NT2/D1 (cell line): ENCODE data around the gene RPE65.

Source experiments
- DNase-seq: peaks from one replicate; pipeline ENCODE4 v3.0.0-alpha.2; 2011; ENCODE audit warnings: low read depth, low spot score
- H3K27me3 ChIP-seq: 2 replicates; pipeline ENCODE4 v1.6.0; 2011; ENCODE audit warnings: mild to moderate bottlenecking; ENCODE audit not compliant: insufficient read length, insufficient read depth
- H3K36me3 ChIP-seq: 2 replicates; pipeline ENCODE4 v1.6.1; 2011; ENCODE audit warnings: mild to moderate bottlenecking, low read length, mixed read lengths; ENCODE audit not compliant: insufficient read depth, insufficient read length
- H3K4me1 ChIP-seq: 2 replicates; pipeline ENCODE4 v1.5.1; 2011; ENCODE audit not compliant: insufficient read depth, insufficient read length
- H3K4me3 ChIP-seq: 2 replicates; pipeline ENCODE4 v1.5.1; 2011; ENCODE audit warnings: low read depth; ENCODE audit not compliant: insufficient read length
- H3K9ac ChIP-seq: 2 replicates; pipeline ENCODE4 v1.6.0; 2011; ENCODE audit warnings: low read depth; ENCODE audit not compliant: insufficient read length
- H3K9me3 ChIP-seq: 2 replicates; pipeline ENCODE4 v1.5.1; 2011; ENCODE audit warnings: mild to moderate bottlenecking, low read length; ENCODE audit not compliant: insufficient read depth
- SUZ12 ChIP-seq: IDR thresholded peaks from 2 replicates; pipeline ENCODE4 v1.6.1; 2011; ENCODE audit not compliant: insufficient read length, insufficient read depth; ENCODE audit errors: extremely low read depth
- YY1 ChIP-seq: IDR thresholded peaks from 2 replicates; pipeline ENCODE4 v1.6.1; 2011; ENCODE audit not compliant: insufficient read length, insufficient read depth
- ZNF274 ChIP-seq: IDR thresholded peaks from 2 replicates; pipeline ENCODE4 v1.6.1; 2011; ENCODE audit warnings: mild to moderate bottlenecking, low read depth, low read length

Gene RPE65

DNA sequence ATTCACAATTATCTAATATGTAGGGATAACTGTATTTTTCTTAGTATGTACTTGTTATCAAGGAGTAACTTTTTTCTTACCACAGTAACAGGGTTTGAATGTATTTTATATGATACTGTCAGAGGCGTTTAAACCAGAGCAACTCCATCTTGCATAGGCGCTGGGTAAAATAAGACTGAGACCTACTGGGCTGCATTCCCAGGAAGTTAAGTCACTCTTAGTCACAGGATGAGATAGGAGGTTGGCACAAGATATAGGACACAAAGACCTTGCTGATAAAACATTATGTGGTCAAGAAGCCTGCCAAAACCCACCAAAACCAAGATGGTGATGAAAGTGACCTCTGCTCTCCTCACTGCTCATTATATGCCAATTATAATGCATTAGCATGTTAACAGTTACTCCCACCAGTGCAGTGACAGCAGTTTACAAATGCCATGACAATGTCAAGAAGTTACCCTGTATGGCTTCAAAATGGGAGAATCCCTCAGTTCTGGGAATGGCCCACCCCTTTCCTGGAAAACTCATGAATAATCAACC is 64.8 kb downstream of the RPE65 start:
- no peaks in the 10 kb centered on the region for H3K27me3 ChIP-seq
- H3K4me1 ChIP-seq, result no peaks in the 10 kb centered on the region
- TF ChIP-seq YY1 (no peak), SUZ12 (no peak), ZNF274 (no peak)
- DNase-seq, result no peak
- H3K4me3 ChIP-seq, result no peak overlapping the region
- H3K36me3 ChIP-seq, result no peaks in the 10 kb centered on the region
- peaks cover 14% of the 10 kb centered on the region for H3K9me3 ChIP-seq
- H3K9ac ChIP-seq, result no peak overlapping the region

DNA sequence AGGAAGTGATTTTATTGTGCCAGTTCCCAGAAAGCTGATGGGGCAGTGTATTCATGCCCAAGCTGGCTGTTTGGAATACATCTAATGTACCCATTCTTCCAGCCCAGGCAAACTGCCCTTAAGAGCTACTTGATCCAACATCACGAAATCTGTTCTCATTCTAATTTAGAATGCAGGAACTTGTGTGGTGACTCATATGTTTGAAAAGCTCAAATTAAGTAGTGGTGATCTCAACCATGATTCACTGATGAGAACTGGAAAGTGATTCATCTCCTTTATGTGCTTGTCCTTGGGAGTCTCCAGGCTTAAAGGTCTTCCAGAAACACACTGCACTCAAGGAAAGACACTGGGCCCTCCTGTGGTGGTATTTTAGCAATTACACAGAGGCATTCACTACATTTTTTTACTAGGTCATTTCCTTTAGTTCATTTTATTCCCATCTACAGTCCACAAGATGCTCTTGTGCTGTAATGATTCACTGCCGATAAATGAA is 65.4 kb downstream of the RPE65 start:
- H3K36me3 ChIP-seq, result no peaks in the 10 kb centered on the region
- no peaks in the 10 kb centered on the region for H3K4me1 ChIP-seq
- DNase-seq, result peak; percentile 63
- TF ChIP-seq ZNF274, result no peak
- no peak for TF ChIP-seq YY1
- no peak for TF ChIP-seq SUZ12
- H3K4me3 ChIP-seq, result no peak overlapping the region
- no peaks in the 10 kb centered on the region for H3K27me3 ChIP-seq
- no peak overlapping the region for H3K9ac ChIP-seq
- H3K9me3 ChIP-seq, result peaks cover 14% of the 10 kb centered on the region

DNA sequence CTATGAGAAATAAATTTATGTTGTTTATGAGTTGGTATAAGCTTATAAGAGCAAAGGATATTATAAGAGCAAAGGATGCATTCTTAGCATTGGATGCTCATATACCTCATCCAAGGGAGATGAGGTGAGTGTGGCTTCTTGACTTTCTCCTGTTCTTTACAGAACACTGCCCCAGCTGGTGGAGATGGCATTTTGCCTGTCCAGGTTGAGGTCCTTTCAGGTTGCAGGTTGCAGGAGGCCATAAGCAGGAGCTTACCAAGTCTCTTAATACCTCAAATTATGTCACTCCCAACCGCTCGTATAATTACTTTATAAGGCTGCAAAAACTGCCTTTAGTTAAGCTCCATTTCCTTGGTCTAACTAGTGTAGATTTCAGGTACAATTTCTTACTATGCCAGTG is 66.7 kb downstream of the RPE65 start:
- no peak overlapping the region for H3K9ac ChIP-seq

DNA sequence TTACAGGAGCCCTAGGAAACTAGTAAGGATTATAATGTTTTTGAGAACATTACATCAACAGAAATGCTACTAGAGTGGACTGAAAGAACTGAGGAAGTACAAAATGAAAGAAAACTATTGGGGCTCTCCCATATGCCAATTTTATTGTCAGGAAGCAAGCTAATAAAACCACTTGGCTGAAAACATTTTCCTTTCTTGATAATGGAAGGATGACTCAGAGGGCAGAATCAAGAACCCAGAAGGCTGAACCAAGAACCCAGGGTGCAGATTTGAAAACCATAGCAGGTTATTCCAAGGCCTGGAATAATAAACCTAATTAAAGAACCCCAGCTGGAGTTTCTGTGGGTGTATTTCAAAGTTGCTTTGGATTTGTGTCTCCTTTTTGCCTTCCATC is 70.7 kb downstream of the RPE65 start:
- TF ChIP-seq ZNF274, result no peak
- TF ChIP-seq YY1, result no peak
- TF ChIP-seq SUZ12, result no peak
- Histone ChIP-seq H3K4me3 (no peak overlapping the region), H3K27me3 (no peaks in the 10 kb centered on the region), H3K4me1 (no peaks in the 10 kb centered on the region), H3K9ac (no peak overlapping the region), H3K9me3 (no peaks in the 10 kb centered on the region), H3K36me3 (no peaks in the 10 kb centered on the region)
- no peak for DNase-seq

More for the DNA sequence above, 66.7 kb downstream of the RPE65 start:
- no peak for DNase-seq
- no peaks in the 10 kb centered on the region for H3K36me3 ChIP-seq
- no peaks in the 10 kb centered on the region for H3K4me1 ChIP-seq
- peaks cover 14% of the 10 kb centered on the region for H3K9me3 ChIP-seq
- no peak overlapping the region for H3K4me3 ChIP-seq
- TF ChIP-seq SUZ12 (no peak), ZNF274 (no peak), YY1 (no peak)
- H3K27me3 ChIP-seq, result no peaks in the 10 kb centered on the region
